SU-DHL-6 (cell line): Measurements from ENCODE around the gene ITGB1BP1.

Experiments
- EZH2phosphoT487 ChIP-seq: fragments of 200-600 bp; sonication (generic), shearing (Covaris generic); conservative IDR thresholded peaks from 2 replicates; pipeline ENCODE4 v1.6.1; 2018; ENCODE audit warnings: mild to moderate bottlenecking, antibody characterized with exemption, low read length, moderate library complexity, mixed read lengths
- TF ChIP-seq, protein P1 (sequence below): fragments of 200-600 bp; sonication (generic); IDR thresholded peaks from one replicate; pipeline ENCODE4 v1.5.1; 2017; ENCODE audit warnings: antibody characterized with exemption, mild to moderate bottlenecking, low read length, moderate library complexity; ENCODE audit not compliant: insufficient read depth, poor library complexity, severe bottlenecking

DNA sequence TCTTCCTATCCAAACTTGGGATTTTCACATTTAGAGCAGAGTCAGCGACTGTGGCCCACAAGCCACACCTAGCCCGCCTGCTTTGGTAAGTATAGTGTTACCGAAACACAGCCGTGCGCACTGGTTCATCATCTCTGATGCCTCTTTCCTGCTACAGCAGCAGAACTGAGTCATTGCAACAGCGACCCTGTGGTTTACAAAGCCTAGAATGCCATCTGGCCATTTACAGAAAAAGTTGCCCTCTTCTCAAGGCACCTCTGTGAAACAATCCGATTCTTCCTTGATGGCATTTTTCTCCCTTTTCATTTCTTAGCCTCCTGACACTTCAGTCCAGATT is 40.3 kb upstream of the ITGB1BP1 start:
- TF ChIP-seq, protein P1, sequence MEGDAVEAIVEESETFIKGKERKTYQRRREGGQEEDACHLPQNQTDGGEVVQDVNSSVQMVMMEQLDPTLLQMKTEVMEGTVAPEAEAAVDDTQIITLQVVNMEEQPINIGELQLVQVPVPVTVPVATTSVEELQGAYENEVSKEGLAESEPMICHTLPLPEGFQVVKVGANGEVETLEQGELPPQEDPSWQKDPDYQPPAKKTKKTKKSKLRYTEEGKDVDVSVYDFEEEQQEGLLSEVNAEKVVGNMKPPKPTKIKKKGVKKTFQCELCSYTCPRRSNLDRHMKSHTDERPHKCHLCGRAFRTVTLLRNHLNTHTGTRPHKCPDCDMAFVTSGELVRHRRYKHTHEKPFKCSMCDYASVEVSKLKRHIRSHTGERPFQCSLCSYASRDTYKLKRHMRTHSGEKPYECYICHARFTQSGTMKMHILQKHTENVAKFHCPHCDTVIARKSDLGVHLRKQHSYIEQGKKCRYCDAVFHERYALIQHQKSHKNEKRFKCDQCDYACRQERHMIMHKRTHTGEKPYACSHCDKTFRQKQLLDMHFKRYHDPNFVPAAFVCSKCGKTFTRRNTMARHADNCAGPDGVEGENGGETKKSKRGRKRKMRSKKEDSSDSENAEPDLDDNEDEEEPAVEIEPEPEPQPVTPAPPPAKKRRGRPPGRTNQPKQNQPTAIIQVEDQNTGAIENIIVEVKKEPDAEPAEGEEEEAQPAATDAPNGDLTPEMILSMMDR, result no peak
- TF ChIP-seq EZH2phosphoT487, result no peak
